ENCODE results near the gene ZBTB20. TPM values are rescaled to one million over a fixed set of nuclear protein-coding genes. Genes with fewer than 3 reads are reported as not detected.

The ZBTB20 gene
- total RNA-seq, 1 donor from 2014 or later = 13.9 TPM

DNA sequence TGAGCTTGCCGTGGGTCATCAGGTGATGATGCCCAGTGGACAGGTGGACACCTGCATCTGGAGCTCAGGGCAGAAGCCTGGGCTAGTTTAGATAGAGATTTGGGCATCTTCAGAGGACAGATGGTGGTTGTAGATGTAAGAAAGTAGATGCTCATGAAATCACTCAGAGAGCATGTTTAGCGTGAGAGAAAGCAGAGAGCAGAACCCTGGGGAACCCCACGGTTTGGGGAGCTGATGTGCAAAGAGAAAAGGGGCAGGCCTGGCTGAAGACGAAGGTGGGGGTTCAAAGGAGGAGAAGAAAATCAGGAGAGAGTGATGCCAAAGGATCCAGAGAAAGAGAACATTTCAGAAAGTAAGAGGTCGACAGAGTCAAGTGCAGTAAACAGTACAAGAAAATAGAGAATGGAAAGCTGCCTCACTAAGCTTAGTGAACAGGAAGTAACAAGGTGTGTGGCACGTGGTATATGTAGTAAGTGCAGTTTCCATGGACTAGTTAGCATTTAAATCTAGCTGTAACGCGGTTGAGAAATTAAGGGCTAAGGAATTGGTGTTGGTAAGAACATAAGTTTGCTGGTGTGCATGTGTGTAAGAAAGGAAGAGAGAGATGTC, 839.8 kb downstream of the ZBTB20 start:
- no peak for DNase-seq (ENCODE audit: low read depth in 2 of 2)

DNA sequence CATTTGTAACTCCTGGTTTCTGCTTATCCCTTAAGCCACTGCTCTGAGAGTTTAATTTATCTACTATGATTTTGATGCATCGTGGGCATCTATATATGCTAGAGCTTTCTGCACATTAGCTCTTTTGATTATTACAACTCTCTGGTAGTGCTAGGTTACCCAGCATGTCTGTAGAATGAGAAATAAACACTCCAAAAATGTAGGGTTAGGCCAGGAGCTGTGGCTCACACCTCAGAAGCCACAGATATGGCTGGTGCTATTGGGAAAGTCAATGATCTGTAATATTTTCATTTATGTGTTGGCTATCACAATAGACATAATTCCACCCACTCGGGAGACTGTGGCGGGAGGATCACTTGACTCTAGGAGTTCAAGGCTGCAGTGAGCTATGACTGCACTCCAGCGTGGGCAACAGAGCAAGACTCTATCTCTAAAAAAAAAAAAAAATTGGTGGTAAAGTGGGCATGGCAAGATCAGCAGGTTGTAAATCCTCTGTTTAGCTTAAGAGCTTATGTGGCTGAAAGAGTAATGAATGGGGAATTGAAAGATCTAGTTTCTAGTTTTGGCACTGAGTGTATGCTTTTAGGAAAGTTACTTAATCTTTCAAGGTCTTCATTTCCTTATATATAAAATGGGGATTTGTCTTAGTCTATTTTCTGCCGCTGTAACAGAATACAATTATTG, 847.0 kb downstream of the ZBTB20 start:
- no peak for DNase-seq (ENCODE audit: low read depth in 2 of 2)

DNA sequence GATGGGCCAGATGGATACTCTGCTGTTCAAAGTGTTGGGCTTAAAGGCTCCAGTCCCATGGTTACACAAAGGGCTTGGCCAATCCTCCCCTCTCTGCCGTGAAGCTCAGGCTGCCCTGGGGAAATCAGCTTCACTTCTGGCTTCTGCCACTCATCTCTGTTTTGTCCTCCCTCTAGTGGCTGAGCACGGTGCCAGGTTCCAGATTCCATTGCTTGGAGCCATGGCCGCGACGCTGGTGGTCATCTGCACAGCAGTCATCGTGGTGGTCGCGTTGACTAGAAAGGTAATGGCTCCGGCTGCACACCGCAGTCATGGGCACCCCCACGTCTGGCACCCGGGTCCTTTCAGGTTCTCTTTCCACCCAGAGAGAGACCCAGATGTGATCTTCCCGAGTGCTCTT, 847.7 kb downstream of the ZBTB20 start:
- DNase-seq (ENCODE audit: low read depth in 2 of 2) = peak; percentile 43 to 69

- no peak for DNase-seq (ENCODE audit: low read depth in 2 of 2)
Measured at GRCh38 chr3:114295946-114296345, 851.1 kb downstream of the ZBTB20 start.

DNA sequence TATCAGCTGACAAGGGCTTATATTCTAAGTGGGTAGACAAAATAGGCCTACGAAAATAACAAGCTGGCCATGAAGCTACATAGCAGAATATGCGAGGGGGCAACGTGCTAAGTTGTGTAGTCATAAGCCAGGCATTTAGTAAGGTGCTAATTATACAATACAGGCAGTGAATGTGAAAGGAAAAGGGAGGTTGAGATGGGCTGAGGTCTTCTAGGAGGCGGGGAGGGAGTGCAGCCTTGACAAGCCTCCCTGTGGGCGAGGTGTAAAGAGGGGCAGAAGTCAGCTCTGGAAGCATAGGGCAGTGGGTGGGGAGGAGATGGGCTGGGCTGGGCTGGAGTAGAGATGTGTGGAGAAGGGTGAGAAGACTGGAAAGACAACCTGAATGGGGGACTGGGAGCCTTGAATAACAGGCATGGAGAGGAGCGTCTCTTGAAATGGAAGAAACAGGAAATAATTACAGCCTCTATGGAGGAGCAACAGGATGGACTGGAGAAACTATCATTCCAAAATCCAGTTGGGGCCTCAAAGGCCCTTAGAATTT, 852.1 kb downstream of the ZBTB20 start:
- DNase-seq (ENCODE audit: low read depth in 2 of 2) = no peak

DNA sequence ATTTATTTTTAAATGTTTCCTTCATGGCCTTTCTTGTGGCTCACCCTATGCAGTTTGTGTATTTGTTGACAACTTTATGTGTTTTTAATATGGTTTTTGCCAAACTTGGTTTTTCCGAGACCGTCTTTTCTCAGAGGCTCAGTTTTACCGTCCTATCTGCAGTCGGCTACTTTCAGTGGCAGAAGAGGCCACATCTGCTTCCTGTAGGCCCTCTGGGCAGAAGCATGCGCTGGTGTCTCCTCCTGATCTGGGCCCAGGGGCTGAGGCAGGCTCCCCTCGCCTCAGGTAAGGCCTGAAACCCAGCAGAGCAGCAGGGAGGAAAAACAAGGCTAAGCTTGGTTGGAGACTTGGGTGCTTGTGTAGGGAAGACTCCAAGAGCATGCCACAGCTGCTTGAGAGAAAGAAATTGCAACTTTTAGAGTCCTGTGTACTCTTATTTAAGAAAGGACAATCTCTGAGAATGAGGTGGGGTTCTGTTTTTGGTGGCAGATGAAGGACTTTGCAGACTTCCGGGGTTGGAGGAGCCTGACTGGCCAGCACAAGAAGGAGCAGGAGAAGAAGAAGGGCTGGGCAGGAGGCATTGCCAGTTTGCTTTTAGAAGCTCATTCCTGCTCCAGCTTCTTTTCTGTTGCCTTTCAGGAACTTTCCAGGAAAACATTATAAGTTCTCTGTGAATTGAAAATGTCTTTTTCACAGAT, 853.1 kb downstream of the ZBTB20 start, which contains the start of gene TIGIT:
Gene TIGIT (plus strand): TSS at position 191 of the 698 bp plus-strand sequence. CDS start 34 bp downstream, at position 225.
- no peak for DNase-seq (ENCODE audit: low read depth in 2 of 2)

DNA sequence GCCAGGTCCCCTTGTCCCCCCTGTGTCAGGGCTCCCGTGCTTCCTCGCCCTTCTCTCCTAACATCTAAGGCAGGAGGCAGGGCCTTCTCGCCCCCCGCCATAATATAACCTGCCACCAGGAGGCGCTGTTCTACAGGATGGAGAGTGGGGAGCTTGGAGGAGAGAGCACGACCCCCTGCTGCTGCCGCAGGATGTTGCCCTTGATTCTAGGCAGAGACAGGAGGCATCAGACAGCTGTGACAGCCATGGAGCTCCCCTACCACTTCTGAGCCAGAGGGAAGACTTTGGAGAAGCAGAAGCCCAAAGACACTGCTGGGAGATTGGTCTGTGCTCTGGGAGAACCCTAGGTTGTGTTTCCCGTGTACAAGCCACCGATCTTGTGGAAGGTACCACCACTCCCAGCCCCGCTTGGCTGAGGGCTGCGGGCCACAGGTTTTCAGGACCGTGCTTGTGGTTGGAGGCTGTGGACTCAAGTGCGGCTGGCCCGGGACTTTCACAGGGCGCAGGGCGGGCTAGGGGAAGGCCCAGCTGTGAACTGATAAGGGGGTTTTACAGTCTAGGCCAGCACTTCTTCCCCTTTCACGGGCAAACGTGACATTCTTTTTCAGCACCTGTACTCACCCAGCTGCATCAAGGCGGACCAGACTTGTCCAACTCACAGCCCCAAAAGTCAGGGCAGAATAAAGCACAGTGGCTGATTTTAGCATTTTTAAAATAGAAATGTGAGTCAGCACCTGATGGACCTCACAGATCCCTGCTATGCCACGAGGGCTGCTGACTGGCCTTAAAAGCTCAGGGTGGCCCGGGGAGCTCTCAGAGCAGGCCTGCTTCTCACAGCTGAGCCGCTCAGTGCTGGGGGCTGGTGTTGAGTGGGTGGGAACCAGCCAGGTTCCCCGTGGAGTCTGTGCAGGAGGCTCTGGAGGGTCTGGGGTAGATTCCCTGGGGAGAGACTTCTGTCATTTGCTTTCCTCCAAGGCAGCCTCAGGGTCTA, 855.9 kb downstream of the ZBTB20 start:
- DNase-seq (ENCODE audit: low read depth in 2 of 2) = peak; percentile 51 to 68

- DNase-seq (ENCODE audit: low read depth in 2 of 2) = no peak
Measured at GRCh38 chr3:114286266-114286665, 860.8 kb downstream of the ZBTB20 start.

DNA sequence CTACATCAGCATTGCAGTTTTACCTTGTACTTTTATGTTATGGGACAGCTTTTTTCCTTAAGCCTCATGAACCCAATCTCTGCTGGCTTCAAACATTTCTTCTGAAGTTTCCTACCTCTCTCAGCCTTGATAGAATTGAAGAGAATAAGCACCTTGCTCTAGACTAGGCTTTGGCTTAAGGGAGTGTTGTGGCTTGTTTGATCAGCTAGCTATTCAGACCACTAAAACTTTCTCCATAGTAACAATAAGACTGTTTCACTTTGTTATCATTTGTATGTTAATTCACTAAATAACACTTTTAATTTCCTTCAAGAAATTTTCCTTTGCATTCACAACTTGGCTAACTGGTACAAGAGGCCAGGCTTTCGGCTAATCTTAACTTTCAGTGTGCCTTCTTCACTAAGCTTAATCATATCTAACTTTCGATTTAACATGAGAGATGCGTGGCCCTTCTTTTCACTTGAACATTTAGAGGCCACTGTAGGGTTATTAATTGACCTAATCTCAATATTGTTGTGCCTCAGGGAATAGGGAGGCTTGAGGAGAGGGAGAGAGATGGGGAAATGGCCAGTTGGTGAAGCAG, 861.3 kb downstream of the ZBTB20 start:
- DNase-seq (ENCODE audit: low read depth in 2 of 2) = no peak

DNA sequence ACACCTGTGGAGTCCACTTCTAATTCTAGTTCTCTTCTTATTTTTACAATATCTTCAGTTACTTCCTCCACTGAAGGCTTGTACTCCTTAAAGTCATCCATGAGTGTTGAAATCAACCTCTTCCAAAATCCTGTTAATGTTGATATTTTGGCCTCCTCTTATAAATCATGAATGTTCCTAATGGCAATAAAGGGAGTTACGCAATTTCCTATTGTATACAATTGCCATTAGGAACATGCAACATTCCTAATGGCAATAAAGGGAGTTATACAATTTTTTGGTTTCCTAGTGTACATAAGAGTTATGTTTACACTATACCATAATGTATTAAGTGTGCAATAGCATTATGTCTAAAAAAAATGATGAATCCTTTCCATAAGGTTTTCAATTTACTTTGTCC, 862.4 kb downstream of the ZBTB20 start:
- DNase-seq (ENCODE audit: low read depth in 2 of 2) = no peak
